ENCODE results near the gene CAMTA1.
"Not testable (repeated sequence)": the region's sequence is repeated elsewhere in the genome, so short reads cannot be mapped to it uniquely, and the experiment has no call there.

Gene CAMTA1

DNA sequence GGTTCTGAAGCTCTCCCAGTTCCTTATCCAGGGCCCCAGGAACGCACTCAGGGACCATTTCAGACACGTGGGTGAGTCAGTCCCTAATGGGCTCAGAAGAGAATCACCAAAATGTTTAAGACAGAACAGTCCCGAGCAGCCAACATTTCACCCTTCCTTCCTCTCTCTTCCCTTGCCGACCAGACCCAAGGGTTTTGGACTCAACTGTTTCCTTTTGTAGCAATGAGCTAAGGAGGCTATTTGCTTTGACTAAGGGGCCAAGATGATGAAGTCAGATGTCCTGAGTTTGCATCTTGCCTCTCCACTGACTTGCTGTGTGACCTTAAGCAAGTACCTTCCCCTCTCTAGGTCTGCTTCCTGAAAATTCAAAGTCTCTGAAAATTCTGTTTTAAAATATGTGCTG lies 513.5 kb downstream of the CAMTA1 start:
- DNase-seq = no peak

DNA sequence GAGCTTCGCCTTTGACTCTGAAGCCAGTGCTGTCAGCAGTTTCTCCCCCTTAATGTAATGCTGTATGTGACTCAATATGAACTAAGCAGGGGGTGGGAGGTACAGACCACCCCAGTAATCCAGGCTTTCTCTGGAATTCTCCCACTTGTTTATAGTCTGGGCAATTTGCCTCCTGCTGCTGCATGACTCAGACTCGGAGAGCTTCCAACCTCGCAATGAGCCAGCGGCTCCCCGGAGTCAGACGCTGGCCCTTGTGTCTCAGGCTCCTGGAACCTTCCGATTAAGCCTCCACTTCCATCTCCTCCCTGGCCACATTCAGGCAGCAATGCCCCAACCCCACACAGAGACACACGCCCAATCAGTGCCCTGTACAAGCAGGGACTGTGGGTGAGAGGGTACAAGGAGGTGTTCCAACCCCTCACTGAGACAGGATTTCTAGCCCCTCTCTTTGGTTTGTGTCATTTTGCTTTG lies 514.1 kb downstream of the CAMTA1 start:
- no peak for DNase-seq

DNA sequence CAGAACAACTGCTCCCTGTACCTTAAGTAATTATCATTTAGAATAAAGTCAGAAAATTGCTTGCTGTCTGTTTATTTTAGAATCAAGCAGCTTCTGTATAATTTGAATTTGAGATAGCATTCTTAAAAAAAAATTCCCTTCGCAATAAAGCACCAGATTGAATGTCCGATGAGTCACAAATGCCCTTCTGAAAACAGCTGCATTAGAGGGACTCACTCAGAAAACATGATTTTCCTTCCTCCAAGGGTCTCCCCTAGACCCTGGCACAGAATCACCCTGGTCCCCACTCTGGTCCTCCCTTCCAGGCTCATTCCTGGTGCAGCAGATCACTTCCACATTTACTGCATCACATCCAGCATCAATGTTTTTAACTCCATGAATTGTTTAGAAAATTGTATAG lies 514.7 kb downstream of the CAMTA1 start:
- DNase-seq = no peak

DNA sequence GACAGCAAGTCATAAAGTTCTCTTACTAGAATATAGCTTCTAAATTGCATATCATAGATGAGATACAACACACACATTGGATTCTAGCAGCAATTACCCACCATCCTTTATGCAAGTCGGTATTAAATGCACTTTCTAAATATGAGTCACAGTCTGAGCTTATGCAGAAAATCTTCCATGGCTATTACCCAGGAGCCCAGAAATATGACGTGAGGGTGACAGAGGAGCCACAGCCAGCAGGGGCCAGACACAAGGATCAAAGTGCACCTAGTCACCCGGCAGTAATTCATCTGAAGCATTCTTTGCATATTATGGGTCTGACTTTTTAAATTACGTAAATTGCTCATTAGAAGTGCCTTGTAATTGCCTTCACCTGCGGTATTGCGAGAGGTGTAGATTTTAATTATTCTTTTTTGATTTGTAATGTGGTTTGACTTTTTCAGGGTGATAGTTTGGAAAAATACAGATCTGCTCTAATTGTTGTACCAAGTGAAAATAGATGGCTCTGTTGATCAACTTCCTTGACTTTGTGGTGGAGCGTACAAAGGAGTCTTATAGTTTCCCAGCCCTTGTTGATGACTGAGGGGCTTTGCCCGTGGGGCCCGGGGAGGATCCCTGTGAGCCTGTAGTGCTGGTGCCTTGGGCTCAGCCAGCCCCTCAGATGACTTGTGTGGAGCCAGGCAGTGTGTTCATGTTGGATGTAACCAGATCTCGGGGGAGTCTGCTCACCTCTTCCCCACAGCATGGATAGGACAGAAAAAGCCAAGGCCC lies 515.8 kb downstream of the CAMTA1 start:
- DNase-seq = no peak

DNA sequence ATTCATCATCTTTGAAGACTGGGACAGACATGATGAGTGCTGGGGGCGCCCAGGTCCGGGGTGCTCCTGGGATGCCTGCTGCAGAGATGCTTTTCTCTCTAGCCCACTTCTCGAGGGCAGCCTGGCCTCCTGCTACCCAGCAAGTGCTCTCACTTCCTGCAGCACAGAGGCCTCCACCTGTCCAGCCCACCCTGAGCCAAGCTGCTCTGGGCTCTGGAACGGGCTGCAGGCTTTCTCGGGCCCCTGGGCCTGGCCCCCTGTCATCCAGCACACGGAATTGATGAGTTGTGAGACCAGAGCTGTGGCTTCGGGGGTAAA lies 516.4 kb downstream of the CAMTA1 start:
- no peak for DNase-seq

DNA sequence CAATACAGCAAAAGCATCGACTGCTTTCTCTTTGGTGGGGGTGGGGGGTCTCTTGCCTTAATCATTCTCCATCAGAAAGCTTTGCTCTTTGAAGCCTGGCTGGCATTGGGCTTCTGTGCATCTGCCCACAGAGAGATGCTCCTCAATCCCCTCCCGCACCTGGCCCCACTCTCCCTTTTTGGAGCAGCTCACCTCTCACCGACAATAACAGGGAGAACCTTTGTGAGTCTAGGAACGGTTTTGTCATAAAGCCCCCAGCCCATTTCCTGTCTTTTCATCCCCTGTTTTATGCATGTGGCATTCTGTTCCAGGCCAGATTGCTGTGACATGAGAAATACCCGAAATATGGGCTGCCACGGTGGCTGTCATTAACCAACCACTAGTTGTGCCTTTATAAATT lies 516.9 kb downstream of the CAMTA1 start:
- no peak for DNase-seq

DNA sequence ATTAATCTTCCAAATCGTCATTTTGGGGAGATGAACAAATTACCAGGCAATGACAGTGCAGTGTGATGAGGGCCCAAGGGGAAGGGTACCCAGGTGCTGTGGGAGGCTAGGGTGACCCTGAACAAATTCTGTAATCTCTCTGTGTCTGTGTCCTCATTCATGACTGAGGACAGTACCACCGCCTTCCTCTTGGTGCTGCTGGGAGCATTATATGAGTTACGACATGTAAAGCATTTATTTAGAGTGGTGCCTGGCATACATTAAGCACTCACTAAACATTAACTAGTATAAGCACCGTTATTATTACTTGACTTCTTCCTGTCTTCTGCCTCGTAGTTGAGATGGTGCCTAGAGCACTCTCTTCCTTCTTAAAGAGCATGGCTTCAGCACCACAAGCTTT lies 517.6 kb downstream of the CAMTA1 start:
- no peak for DNase-seq

DNA sequence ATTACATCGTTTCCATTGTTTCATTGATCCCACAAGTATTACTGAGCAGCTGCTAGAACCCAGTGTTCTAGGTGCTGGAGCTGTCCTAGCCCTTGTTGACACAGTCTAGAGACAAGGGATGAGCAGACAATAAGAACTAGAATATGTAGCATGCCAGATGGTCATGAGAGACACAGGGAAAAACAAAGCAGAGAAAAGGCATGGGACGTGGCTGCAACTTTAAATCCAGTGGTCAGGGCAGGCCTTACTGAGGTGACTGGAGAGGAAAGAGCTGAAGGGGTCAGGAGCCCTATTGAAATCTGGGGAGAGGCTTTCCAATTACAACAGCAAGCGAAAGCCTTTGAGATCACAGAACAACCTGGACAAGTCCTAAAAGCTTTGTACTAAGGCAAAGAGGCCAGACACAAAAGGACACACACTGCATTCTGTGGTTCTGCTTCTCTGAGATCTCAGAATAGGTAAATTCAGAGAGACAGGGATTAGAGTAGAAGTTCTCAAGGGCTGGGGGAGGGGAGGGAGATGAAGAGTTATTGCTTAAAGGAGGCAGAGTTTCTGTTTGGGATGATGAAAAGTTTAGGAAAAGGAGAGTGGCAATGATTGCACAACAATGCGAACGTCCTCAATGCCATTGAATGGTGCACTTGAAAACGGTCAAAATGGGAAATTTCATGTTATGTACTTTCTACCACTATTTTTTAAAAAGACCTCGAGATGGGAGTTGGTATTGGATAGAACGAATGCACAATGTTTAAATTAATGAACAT lies 518.5 kb downstream of the CAMTA1 start:
- no peak for DNase-seq

DNA sequence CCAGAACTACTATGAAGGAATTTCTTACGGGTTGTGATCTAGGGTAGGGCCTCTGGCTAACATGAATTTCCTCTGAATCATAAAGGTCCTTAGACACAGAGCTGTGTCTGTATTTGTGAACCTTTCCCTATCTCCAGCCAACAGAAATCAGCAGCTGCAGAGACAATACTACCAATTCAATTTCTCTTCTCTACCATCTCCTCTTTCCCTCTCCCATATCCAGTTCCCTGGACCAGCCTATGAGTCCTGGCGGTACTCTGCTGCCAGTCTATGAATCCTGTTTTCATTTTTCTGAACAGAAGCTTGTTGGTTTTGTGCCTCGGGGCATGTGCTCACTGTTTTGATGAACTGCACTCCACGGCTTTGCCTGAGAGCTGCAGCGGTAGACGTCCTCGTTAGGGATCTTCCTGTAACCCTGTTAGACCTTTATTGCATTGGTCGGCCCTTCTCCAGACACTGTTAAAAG lies 527.9 kb downstream of the CAMTA1 start:
- no peak for DNase-seq

DNA sequence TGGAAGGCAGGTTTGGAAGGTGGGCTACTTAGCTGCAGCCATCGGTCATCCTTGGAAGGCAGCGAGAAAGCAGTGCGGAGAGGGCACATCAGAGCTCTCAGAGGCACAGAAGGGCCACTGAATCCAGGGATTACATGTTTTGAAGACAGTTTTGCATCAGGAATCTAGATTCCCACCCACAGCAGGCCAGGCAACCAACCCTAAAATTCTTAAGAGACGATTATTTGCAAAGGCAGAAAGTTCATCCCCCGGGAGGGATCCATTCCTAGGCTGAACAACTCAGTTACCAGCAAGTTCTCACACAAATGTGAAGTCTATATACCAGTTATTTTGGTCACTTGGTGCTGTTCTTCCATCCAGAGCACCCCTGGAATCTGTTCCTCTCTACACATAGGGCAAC lies 528.6 kb downstream of the CAMTA1 start:
- no peak for DNase-seq

DNA sequence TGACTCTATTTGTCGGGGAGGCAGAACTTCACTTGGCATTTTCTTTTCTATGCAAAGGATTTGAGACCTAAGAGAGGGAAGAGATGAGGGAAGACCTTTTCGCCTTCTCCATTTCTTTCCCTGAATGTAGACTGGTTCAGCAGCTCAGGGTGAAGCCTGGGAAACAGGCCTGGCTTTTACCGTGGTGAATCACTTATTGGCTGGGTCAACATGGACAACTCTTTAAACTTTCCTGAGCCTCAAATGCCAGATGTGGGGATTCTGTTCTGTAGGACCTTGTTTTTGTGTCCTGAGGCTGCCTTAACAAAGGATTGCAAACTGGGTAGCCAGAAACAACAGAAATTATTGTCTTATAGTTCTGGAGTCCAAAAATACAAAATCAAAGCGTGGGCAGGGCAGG lies 530.1 kb downstream of the CAMTA1 start:
- no peak for DNase-seq

DNA sequence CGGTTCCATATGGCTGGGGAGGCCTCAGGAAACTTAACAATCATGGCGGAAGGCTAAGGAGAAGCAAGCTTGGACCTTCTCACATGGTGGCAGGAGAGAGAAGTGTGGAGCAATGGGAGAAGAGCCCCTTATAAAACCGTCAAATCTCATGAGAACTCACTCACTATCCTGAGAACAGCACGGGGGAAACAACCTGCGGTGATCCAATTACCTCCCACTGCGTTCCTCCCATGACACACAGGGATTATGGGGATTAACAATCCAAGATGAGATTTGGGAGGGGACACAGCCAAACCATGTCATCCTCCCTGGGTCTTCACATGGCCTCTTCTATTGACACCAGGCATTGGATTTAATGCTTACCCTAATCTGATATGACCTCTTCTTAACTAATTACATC lies 530.7 kb downstream of the CAMTA1 start:
- DNase-seq = no peak

DNA sequence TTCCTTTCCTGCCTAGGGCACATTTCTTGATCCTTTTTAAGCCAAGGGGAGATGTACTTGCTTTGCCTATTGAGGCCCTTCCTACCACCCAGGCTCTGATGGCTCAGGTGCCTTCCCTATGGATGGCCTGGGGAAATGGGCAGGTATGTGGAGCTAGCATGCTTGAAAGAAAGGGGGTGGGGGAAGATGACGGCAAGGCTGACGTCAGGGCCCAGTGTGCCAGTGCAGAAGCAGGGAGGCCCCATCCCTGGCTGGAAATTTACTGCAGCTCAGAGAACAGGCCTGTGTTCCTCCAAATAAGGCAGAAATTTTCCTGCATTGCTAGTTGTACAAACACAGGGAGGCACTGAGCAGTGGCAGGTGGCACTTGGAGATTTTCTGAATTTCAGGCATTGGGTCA lies 532.6 kb downstream of the CAMTA1 start:
- no peak for DNase-seq

DNA sequence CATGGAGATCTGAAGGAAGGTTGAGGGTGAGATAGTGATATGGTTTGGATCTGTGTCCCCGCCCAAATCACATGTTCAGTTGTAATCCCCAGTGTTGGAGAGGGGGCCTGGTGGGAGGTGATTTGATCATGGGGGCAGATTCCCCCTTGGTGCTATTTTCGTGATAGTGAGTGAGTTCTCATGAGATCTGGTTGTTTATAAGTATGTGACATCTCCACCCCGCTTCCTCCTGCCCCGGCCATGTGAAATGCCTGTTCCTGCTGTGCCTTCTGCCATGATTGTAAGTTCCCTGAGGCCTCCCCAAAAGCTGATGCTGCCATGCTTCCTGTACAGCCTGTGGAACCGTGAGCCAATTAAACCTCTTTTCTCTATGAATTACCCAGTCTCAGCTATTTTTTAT lies 533.9 kb downstream of the CAMTA1 start:
- DNase-seq = no peak

DNA sequence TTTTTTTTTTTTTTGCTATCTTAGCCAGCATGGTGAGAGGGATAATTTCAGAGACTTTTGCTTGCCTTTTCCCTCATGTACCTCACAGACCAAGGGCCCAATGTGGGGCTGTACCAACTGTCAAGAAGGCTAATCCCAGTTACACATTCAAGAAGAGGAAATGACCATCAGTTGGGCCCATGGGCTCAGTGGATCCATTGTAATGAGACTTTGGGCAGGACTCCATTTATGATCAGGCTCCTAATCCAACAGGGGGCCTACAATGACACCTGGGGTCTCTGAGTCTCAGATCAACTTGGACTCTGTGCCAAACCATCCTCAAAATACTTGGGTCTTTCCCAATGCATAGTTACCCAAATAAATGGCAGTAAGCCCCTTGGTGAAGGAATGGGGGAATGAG lies 535.4 kb downstream of the CAMTA1 start:
- DNase-seq = no peak

DNA sequence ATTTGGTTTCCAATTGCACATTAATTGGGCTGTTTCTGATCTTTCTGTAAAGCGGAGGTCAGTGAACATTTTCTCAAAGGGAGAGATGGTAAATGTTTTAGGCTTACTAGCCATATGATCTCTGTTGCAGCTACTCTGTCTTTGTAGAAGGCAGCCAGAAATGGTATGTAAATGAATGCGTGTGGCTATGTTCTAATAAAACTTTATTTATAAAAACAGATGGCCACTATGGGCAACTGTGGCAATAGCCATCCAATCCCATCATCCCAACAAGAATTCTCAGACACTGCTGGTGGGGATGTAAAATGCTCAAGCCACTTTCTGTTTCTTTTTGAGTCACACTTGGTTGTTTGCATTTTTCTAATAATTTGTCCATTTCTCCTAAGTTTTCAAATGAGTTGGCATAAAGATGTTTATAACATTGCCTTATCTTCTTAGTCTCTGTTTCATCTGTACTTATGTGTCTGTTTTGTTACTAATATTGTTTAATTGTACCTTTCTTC lies 537.1 kb downstream of the CAMTA1 start:
- no peak for DNase-seq

DNA sequence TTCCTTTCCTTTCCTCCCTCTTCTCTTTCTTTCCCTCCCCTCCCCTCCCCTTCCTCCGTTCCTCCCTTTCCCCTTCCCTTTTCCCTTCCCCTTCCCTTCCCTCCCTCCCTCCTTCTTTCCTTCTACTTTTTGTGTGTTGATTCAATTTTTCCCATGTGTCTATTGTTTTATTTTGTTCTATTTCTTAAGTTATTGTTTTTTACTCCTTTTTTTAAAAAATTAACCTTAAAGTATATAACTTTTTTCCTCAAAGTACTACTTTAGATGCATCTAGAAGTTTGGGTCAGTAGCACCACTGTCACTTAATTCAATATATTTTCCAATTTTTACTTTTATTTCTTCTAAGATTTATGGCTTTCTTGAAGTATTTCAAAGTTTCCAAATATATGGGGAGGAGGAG lies 537.7 kb downstream of the CAMTA1 start:
- no peak for DNase-seq

DNA sequence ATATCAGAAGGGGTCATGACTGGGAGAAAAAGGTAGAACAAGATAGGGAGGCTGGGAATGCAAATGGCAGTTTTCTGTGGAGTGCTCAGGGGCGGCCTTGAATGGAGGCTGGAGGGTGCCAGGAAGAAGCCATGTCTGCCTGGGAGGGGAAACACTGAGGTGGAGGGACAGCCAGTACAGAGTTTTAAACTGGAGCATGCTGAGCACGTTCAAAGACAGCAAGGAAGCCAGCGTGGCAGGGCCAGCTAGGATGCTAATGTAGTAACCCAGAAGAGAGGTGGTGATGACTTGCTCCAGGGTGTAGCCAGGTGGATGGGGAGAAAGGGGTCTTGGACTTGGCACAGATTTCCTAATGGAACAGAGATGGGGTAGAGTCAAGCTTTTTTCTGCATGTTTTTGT lies 540.0 kb downstream of the CAMTA1 start:
- DNase-seq = no peak

DNA sequence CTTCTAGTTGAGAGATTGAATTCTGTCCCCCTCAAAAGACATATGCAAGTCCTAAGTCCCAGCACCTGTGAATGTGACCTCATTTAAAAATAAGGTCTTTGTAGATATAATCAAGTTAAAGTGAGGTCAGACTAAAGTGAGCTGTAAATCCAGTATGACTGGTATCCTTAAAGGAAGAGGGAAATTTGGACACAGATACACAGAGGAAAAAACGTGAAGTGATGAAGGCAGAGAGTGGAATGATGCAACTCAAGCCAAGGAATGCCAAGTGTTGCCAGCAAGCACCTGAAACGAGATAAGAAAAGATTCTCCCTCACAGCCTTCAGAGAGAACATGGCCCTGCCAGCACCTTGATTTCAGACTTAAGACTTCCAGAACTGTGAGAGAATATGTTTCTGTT lies 541.1 kb downstream of the CAMTA1 start:
- no peak for DNase-seq

DNA sequence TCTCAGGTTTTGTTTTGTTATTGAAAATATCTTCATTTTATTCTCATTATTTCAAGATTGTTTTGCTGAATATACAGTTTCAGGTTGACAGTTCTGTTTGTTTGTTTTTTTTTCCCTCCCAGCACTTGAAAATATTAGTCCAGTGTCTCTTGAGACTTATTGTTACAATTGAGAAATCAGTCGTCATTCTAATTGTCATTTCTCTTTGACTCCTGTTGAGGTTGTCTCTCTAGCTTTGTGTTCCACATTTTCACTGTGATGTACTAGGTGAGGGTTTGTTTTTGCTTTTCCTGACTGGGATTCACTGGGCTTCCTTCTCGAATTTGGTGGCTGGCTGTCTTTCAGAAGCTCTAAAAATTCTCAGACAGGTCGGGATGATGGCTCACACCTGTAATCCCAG lies 542.6 kb downstream of the CAMTA1 start:
- no peak for DNase-seq

DNA sequence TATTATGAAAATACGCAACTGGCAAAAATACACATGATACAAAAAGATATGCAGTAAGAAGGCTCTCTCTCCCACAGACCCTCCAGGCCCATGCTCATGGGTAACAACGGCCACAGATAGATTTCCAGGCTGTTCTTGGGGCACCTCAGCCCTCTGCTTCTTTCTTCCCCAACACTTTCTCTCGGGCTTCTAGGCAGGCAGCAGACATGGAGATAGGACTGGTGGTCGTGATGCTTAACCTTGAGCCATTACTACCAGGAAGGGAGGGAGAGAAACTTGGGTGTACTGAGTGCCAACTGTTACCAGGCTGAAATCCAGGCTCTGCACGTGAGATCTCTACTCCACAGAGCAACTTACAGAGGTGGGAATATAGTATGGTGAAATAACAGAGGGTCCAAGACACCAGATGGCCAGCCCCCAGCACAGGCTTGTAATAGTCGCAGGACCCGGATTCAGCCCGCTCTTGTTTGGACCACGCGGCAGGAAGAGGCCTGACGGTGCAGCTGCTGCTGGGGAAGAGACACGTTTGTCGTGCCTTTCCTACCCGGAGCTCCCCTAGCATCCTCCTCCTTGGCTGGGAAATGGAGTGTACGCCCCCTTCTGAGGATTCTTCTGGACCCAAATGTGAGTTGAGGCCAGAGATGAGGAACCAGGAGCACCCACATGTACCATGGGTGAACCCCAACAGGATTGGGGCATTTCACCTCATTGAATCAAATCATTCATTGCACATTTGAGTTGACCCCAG lies 544.8 kb downstream of the CAMTA1 start:
- DNase-seq = no peak

DNA sequence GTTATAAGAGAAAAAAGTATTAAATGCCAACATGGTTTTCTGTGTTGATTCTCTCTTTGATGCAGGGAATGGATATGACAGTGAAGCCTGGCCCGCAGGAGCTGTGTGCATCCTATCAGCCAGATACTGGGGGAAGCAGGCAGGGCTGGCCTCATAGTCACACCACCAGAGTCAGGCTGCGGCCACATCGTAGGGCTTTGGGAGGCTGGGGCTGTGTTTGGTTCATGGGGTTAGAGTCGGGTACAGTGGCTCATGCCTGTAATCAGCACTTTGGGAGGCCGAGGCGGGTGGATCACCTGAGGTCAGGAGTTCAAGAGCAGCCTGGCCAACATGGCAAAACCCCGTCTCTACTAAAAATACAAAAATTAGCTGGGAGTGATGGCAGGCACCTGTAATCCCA lies 545.5 kb downstream of the CAMTA1 start:
- not testable (repeated sequence) for DNase-seq

DNA sequence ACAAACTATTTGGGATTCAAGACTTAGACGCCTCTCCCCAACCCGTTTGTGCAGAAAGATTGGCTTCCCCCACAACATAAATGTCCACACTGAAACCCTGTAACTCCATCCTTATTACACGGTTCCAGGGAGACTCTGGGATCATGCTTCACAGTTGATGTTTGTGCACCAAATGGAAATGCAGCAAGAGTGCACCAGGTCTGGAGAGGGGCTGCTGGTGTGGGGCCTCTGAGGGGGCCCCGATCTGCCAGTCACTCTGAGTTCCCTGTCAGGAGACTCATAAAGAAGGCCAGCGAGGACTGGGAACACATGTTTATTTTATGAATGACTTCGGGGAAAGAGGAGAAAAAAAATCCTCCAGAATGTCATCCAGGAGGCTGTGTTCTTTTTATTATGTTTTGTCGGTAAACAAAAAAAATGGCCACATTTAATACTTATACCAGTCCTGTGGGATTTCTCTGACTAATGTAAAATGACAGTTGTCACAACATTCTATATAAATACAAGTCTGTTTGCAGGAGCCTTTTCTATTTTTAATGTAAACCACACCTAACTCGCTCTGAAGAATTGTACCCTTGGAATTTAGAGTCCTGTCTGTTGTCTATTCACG lies 546.8 kb downstream of the CAMTA1 start:
- no peak for DNase-seq
